ENCODE data around the gene TPST2.

DNA sequence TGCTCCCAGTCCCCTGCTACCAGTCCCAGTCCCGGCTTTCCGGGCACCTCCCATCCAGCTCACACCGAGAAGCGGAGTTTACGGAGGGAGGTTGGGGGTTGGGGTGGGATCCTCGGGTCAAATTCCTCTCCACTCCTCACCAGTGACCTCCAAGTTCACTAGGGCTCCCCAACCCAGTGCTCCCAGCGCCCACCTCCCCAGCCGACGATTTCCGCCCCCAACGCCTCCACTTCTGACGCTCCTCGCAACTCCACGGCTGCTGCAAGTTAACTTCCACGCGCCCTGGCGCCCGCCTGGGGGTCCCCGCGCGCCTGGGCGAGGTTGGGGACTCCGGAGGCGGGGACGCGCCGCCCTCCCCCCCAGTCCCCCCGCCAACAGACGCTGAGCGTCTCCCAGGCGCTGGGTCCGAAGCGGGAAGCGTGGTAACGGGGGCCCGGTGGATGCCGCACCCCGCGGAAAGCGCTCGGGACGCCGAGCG is 526 bp downstream of the TPST2 start:
- TF ChIP-seq BHLHE40 (IDR thresholded peaks at IDR 0.05; ENCODE audit: borderline replicate concordance in 1 of 2, low read depth in 2 of 2, low read length in 1 of 2) (no peak), CHD4 (IDR thresholded peaks at IDR 0.05) (no peak), POLR2A (IDR thresholded peaks at IDR 0.05; ENCODE audit: low read depth, low read length) (no peak), RFX5 (IDR thresholded peaks at IDR 0.05; ENCODE audit: low read depth, low read length) (no peak), BCL11A (IDR thresholded peaks at IDR 0.05; ENCODE audit: low read depth, low read length) (no peak)
- TF ChIP-seq, protein P1, sequence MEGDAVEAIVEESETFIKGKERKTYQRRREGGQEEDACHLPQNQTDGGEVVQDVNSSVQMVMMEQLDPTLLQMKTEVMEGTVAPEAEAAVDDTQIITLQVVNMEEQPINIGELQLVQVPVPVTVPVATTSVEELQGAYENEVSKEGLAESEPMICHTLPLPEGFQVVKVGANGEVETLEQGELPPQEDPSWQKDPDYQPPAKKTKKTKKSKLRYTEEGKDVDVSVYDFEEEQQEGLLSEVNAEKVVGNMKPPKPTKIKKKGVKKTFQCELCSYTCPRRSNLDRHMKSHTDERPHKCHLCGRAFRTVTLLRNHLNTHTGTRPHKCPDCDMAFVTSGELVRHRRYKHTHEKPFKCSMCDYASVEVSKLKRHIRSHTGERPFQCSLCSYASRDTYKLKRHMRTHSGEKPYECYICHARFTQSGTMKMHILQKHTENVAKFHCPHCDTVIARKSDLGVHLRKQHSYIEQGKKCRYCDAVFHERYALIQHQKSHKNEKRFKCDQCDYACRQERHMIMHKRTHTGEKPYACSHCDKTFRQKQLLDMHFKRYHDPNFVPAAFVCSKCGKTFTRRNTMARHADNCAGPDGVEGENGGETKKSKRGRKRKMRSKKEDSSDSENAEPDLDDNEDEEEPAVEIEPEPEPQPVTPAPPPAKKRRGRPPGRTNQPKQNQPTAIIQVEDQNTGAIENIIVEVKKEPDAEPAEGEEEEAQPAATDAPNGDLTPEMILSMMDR (IDR thresholded peaks at IDR 0.05 in 2 of 3, conservative IDR thresholded peaks at IDR 0.05 in 1 of 3; ENCODE audit: control insufficient read depth in 2 of 3, extremely low read depth in 1 of 3, insufficient read depth in 1 of 3, low read depth in 3 of 3, low read length in 3 of 3) = no peak
